Calu3 (cell line): ENCODE results near the gene NSL1. TPM values are rescaled to one million over a fixed set of nuclear protein-coding genes. Genes with fewer than 3 reads are reported as not detected.

ENCODE experiments used
- BruUV-seq: library from RNA; stranded (reverse); fragments of 400-500 nt; replicated peaks from 2 replicates; lab custom pipeline; 2021; lab: Mats Ljungman, UMichigan
- CTCF ChIA-PET: fragments of 300-600 bp; sonication (Branson Sonifier 250); formaldehyde crosslinking; loops from one replicate; lab custom pipeline; 2022; ENCODE audit warnings: antibody characterized with exemption; lab: Charles Lee
- DNase-seq: peaks from one replicate; pipeline ENCODE4 v3.0.0; 2022
- H3K27ac Mint-ChIP-seq: one replicate; pipeline ENCODE4 v1.8.0; 2022; ENCODE audit warnings: mixed read lengths; ENCODE audit not compliant: unreplicated experiment
- H3K27me3 Mint-ChIP-seq: one replicate; pipeline ENCODE4 v1.8.0; 2022; ENCODE audit warnings: mixed read lengths; ENCODE audit not compliant: unreplicated experiment
- H3K36me3 Mint-ChIP-seq: one replicate; pipeline ENCODE4 v1.8.0; 2022; ENCODE audit warnings: mild to moderate bottlenecking, moderate library complexity, mixed read lengths; ENCODE audit not compliant: insufficient read depth, unreplicated experiment
- H3K4me1 Mint-ChIP-seq: one replicate; pipeline ENCODE4 v1.8.0; 2022; ENCODE audit warnings: mild to moderate bottlenecking, low read depth, mixed read lengths; ENCODE audit not compliant: unreplicated experiment
- H3K4me3 Mint-ChIP-seq: one replicate; pipeline ENCODE4 v1.8.0; 2022; ENCODE audit warnings: mild to moderate bottlenecking, low read depth, moderate library complexity, mixed read lengths; ENCODE audit not compliant: unreplicated experiment
- H3K9me3 Mint-ChIP-seq: one replicate; pipeline ENCODE4 v1.8.0; 2022; ENCODE audit warnings: low read depth, mixed read lengths; ENCODE audit not compliant: unreplicated experiment
- CTCF ChIP-seq: fragments of 200-600 bp; IDR thresholded peaks from one replicate; pipeline ENCODE4 v1.8.0; 2022; ENCODE audit warnings: antibody characterized with exemption; ENCODE audit not compliant: unreplicated experiment
- intact Hi-C: fragments of 100-400 bp; cut with micrococcal nuclease; formaldehyde crosslinking; loops from one replicate; pipeline ENCODE4 v1.10.0; 2022; ENCODE audit not compliant: unreplicated experiment
- total RNA-seq: library from RNA; stranded (reverse); gene quantifications from 2 replicates; pipeline ENCODE4 v1.2.3, GENCODE V29; 2022

The NSL1 gene
- total RNA-seq, 1 experiment from 2014 or later: 47.2 TPM

- DNase-seq: no peak
- H3K4me3 Mint-ChIP-seq: no peak overlapping the region
- peaks cover 4% of the 10 kb centered on the region for H3K36me3 Mint-ChIP-seq
- intact Hi-C loops: no loop called here
- H3K4me1 Mint-ChIP-seq: peaks cover 2% of the 10 kb centered on the region
- H3K9me3 Mint-ChIP-seq: peaks cover 17% of the 10 kb centered on the region
- BruUV-seq: no TSS peak
- CTCF ChIA-PET: interaction anchor here (0.5 kb wide), 1 partner anchor 422 kb away, joined by 3 read pairs; no protein-coding TSS in a partner anchor
- no peak overlapping the region for H3K27ac Mint-ChIP-seq
- no peak for TF ChIP-seq CTCF
- no peaks in the 10 kb centered on the region for H3K27me3 Mint-ChIP-seq
Observed at GRCh38 chr1:212827831-212828278, 36.3 kb upstream of the NSL1 start.

GRCh38 chr1:212827171-212827776 is 35.7 kb upstream of the NSL1 start:
- Mint-ChIP-seq H3K4me1 (no peaks in the 10 kb centered on the region), H3K36me3 (peaks cover 4% of the 10 kb centered on the region), H3K27ac (no peak overlapping the region), H3K27me3 (no peaks in the 10 kb centered on the region), H3K4me3 (no peak overlapping the region), H3K9me3 (peaks cover 17% of the 10 kb centered on the region)
- no peak for TF ChIP-seq CTCF
- BruUV-seq: no TSS peak
- intact Hi-C loops: no loop called here
- no peak for DNase-seq
- CTCF ChIA-PET: no interaction called here

GRCh38 chr1:212825798-212826452 is 34.3 kb upstream of the NSL1 start:
- DNase-seq: no peak
- CTCF ChIA-PET: interaction anchor here (0.6 kb wide), 1 partner anchor 20 kb away, joined by 6 read pairs; no protein-coding TSS in a partner anchor
- TF ChIP-seq CTCF: no peak
- H3K36me3 Mint-ChIP-seq: peaks cover 4% of the 10 kb centered on the region
- H3K4me3 Mint-ChIP-seq: no peak overlapping the region
- H3K27ac Mint-ChIP-seq: no peak overlapping the region
- no peaks in the 10 kb centered on the region for H3K4me1 Mint-ChIP-seq
- H3K27me3 Mint-ChIP-seq: no peaks in the 10 kb centered on the region
- H3K9me3 Mint-ChIP-seq: peaks cover 20% of the 10 kb centered on the region
- BruUV-seq: no TSS peak
- intact Hi-C loops: no loop called here

GRCh38 chr1:212824201-212824600 is 32.6 kb upstream of the NSL1 start:
- intact Hi-C loops: no loop called here
- CTCF ChIA-PET: no interaction called here
- no peak overlapping the region for H3K4me3 Mint-ChIP-seq
- no peak overlapping the region for H3K27ac Mint-ChIP-seq
- no peaks in the 10 kb centered on the region for H3K27me3 Mint-ChIP-seq
- DNase-seq: no peak
- H3K9me3 Mint-ChIP-seq: peaks cover 20% of the 10 kb centered on the region
- BruUV-seq: no TSS peak
- no peak for TF ChIP-seq CTCF
- no peaks in the 10 kb centered on the region for H3K4me1 Mint-ChIP-seq
- peaks cover 4% of the 10 kb centered on the region for H3K36me3 Mint-ChIP-seq
